ENCODE measurements around the gene ING5. TPM values are rescaled to one million over a fixed set of nuclear protein-coding genes. Genes with fewer than 3 reads are reported as not detected.
"Not testable (repeated sequence)": the region's sequence is repeated elsewhere in the genome, so short reads cannot be mapped to it uniquely, and the experiment has no call there.

ING5 gene
- total RNA-seq, 4 donors from 2014 or later, result 6.8 to 50.0 (median 27.9) TPM

GRCh38 chr2:241729868-241730267, 28.0 kb downstream of the ING5 start:
- intact Hi-C loops (cut with DNase I; ENCODE audit: low total_unique reads), result no loop called here
- H3K36me3 ChIP-seq, result no peaks in the 10 kb centered on the region
- H3K27ac ChIP-seq, result no peak overlapping the region
- H3K27me3 ChIP-seq, result no peaks in the 10 kb centered on the region
- H3K9me3 ChIP-seq, result no peaks in the 10 kb centered on the region
- no peak for DNase-seq
- no peak for TF ChIP-seq POLR2A (IDR thresholded peaks at IDR 0.05)
- no peak overlapping the region for H3K4me3 ChIP-seq
- no peaks in the 10 kb centered on the region for H3K4me1 ChIP-seq

GRCh38 chr2:241730671-241731293, 28.9 kb downstream of the ING5 start:
- TF ChIP-seq POLR2A (IDR thresholded peaks at IDR 0.05) (no peak), CTCF (IDR thresholded peaks at IDR 0.05) (no peak)
- intact Hi-C loops (cut with DNase I; ENCODE audit: low total_unique reads), result no loop called here

GRCh38 chr2:241732513-241733186, 30.8 kb downstream of the ING5 start:
- intact Hi-C loops (cut with DNase I; ENCODE audit: low total_unique reads); H3K27ac ChIP-seq; H3K27me3 ChIP-seq; H3K9me3 ChIP-seq; H3K36me3 ChIP-seq; H3K4me3 ChIP-seq; H3K4me1 ChIP-seq: not testable (repeated sequence)
- TF ChIP-seq CTCF (IDR thresholded peaks at IDR 0.05), result peak; percentile 31 to 66 (median 60)
- DNase-seq, result peak; percentile 63 to 80

More at GRCh38 chr2:241730671-241731293, 28.9 kb downstream of the ING5 start:
- no peaks in the 10 kb centered on the region for H3K27me3 ChIP-seq
- H3K4me3 ChIP-seq, result no peak overlapping the region
- H3K27ac ChIP-seq, result no peak overlapping the region
- no peaks in the 10 kb centered on the region for H3K36me3 ChIP-seq
- no peaks in the 10 kb centered on the region for H3K4me1 ChIP-seq
- DNase-seq, result no peak
- no peaks in the 10 kb centered on the region for H3K9me3 ChIP-seq

- no peak for TF ChIP-seq POLR2A (IDR thresholded peaks at IDR 0.05)
- no peak for TF ChIP-seq CTCF (IDR thresholded peaks at IDR 0.05)
- Histone ChIP-seq H3K4me1 (no peaks in the 10 kb centered on the region), H3K27me3 (no peaks in the 10 kb centered on the region), H3K36me3 (no peaks in the 10 kb centered on the region), H3K4me3 (peak overlapping the region; percentile 18 to 93), H3K27ac (peak overlapping the region; percentile 29 to 93), H3K9me3 (no peaks in the 10 kb centered on the region)
- no peak for DNase-seq
- intact Hi-C loops (cut with DNase I; ENCODE audit: low total_unique reads), result no loop called here
These were observed 31.8 kb downstream of the ING5 start for GRCh38 chr2:241733391-241734207.

- H3K36me3 ChIP-seq, result no peaks in the 10 kb centered on the region
- peak overlapping the region; percentile 18 to 93 for H3K4me3 ChIP-seq
- intact Hi-C loops (cut with DNase I; ENCODE audit: low total_unique reads), result no loop called here
- DNase-seq, result no peak
- H3K27ac ChIP-seq, result peak overlapping the region; percentile 29 to 93
- H3K4me1 ChIP-seq, result no peaks in the 10 kb centered on the region
- H3K9me3 ChIP-seq, result no peaks in the 10 kb centered on the region
- no peaks in the 10 kb centered on the region for H3K27me3 ChIP-seq
- TF ChIP-seq CTCF (IDR thresholded peaks at IDR 0.05) (no peak), POLR2A (IDR thresholded peaks at IDR 0.05) (no peak)
These were observed 32.3 kb downstream of the ING5 start for GRCh38 chr2:241734208-241734466.

Measured in uterus (tissue), 4 donors.